Mucosa of rectum (tissue), 2 donors: ENCODE measurements around the gene RAD52.

Experiments used
- H3K27ac ChIP-seq, 2 donors: one replicate each; pipeline ENCODE4 v1.7.0; 2013; ENCODE audit warnings: inconsistent platforms in 2 of 2, low read depth in 2 of 2, low read length in 2 of 2
- H3K27me3 ChIP-seq, 2 donors: one replicate each; pipeline ENCODE4 v1.7.0; 2013; ENCODE audit warnings: low read length in 2 of 2; ENCODE audit not compliant: control insufficient read depth in 2 of 2, insufficient read depth in 2 of 2
- H3K36me3 ChIP-seq, 2 donors: one replicate each; pipeline ENCODE4 v1.7.0; 2013; ENCODE audit warnings: low read length in 2 of 2; ENCODE audit not compliant: control insufficient read depth in 2 of 2, insufficient read depth in 2 of 2
- H3K4me1 ChIP-seq, 2 donors: one replicate each; pipeline ENCODE4 v1.7.0; 2013; ENCODE audit warnings: low read length in 2 of 2, mild to moderate bottlenecking in 1 of 2; ENCODE audit not compliant: control insufficient read depth in 2 of 2, insufficient read depth in 2 of 2
- H3K4me3 ChIP-seq, 2 donors: one replicate each; pipeline ENCODE4 v1.7.0; 2013; ENCODE audit warnings: low read length in 2 of 2
- H3K9ac ChIP-seq, 2 donors: one replicate each; pipeline ENCODE4 v1.7.0; 2013; ENCODE audit warnings: low read length in 2 of 2, low read depth in 1 of 2, mild to moderate bottlenecking in 1 of 2
- H3K9me3 ChIP-seq, 2 donors: one replicate each; pipeline ENCODE4 v1.7.0; 2013; ENCODE audit warnings: low read length in 2 of 2; ENCODE audit not compliant: control insufficient read depth in 2 of 2
- donor health status: healthy.
- donor health status: Normal muscosa, but diverticular disease.

RAD52 gene

GRCh38 chr12:906062-906585, 43.4 kb downstream of the RAD52 start:
- H3K27ac ChIP-seq: no peak overlapping the region
- H3K36me3 ChIP-seq: peaks cover 81 to 83% of the 10 kb centered on the region in 2 donors
- no peak overlapping the region for H3K4me3 ChIP-seq

GRCh38 chr12:905261-906031, 44.0 kb downstream of the RAD52 start:
- peaks cover 83 to 86% of the 10 kb centered on the region in 2 donors for H3K36me3 ChIP-seq

More at GRCh38 chr12:906062-906585, 43.4 kb downstream of the RAD52 start:
- H3K9ac ChIP-seq: no peak overlapping the region
- no peaks in the 10 kb centered on the region for H3K9me3 ChIP-seq
- no peaks in the 10 kb centered on the region for H3K4me1 ChIP-seq
- H3K27me3 ChIP-seq: no peaks in the 10 kb centered on the region

GRCh38 chr12:904010-904414, 45.5 kb downstream of the RAD52 start:
- H3K27ac ChIP-seq: no peak overlapping the region
- H3K4me3 ChIP-seq: no peak overlapping the region
- H3K27me3 ChIP-seq: no peaks in the 10 kb centered on the region
- no peak overlapping the region for H3K9ac ChIP-seq
- peaks cover 79 to 82% of the 10 kb centered on the region in 2 donors for H3K36me3 ChIP-seq
- no peaks in the 10 kb centered on the region for H3K9me3 ChIP-seq
- no peaks in the 10 kb centered on the region for H3K4me1 ChIP-seq

More at GRCh38 chr12:905261-906031, 44.0 kb downstream of the RAD52 start:
- H3K9ac ChIP-seq: no peak overlapping the region
- H3K27ac ChIP-seq: no peak overlapping the region
- H3K4me3 ChIP-seq: no peak overlapping the region
- H3K4me1 ChIP-seq: no peaks in the 10 kb centered on the region
- H3K9me3 ChIP-seq: no peaks in the 10 kb centered on the region
- H3K27me3 ChIP-seq: no peaks in the 10 kb centered on the region

GRCh38 chr12:903055-903454, 46.4 kb downstream of the RAD52 start:
- Histone ChIP-seq H3K9ac (no peak overlapping the region), H3K27ac (no peak overlapping the region), H3K36me3 (peaks cover 73 to 79% of the 10 kb centered on the region in 2 donors), H3K4me3 (no peak overlapping the region), H3K27me3 (no peaks in the 10 kb centered on the region), H3K9me3 (no peaks in the 10 kb centered on the region), H3K4me1 (no peaks in the 10 kb centered on the region)

GRCh38 chr12:902581-902980, 46.9 kb downstream of the RAD52 start:
- no peaks in the 10 kb centered on the region for H3K9me3 ChIP-seq
- peaks cover 72 to 78% of the 10 kb centered on the region in 2 donors for H3K36me3 ChIP-seq
- no peaks in the 10 kb centered on the region for H3K4me1 ChIP-seq

GRCh38 chr12:897386-897785, 52.1 kb downstream of the RAD52 start:
- H3K4me1 ChIP-seq: no peaks in the 10 kb centered on the region
- no peaks in the 10 kb centered on the region for H3K9me3 ChIP-seq
- H3K27me3 ChIP-seq: no peaks in the 10 kb centered on the region
- H3K4me3 ChIP-seq: no peak overlapping the region
- peaks cover 48 to 56% of the 10 kb centered on the region in 2 donors for H3K36me3 ChIP-seq
- H3K9ac ChIP-seq: no peak overlapping the region
- no peak overlapping the region for H3K27ac ChIP-seq

More at GRCh38 chr12:902581-902980, 46.9 kb downstream of the RAD52 start:
- Histone ChIP-seq H3K9ac (no peak overlapping the region), H3K27me3 (no peaks in the 10 kb centered on the region), H3K4me3 (no peak overlapping the region), H3K27ac (no peak overlapping the region)

- H3K27ac ChIP-seq: no peak overlapping the region
- H3K36me3 ChIP-seq: peaks cover 40 to 52% of the 10 kb centered on the region in 2 donors
- no peak overlapping the region for H3K4me3 ChIP-seq
- no peaks in the 10 kb centered on the region for H3K9me3 ChIP-seq
- no peaks in the 10 kb centered on the region for H3K4me1 ChIP-seq
- no peaks in the 10 kb centered on the region for H3K27me3 ChIP-seq
- no peak overlapping the region for H3K9ac ChIP-seq
Observed at GRCh38 chr12:896031-896430, 53.5 kb downstream of the RAD52 start.

- no peaks in the 10 kb centered on the region for H3K27me3 ChIP-seq
- no peaks in the 10 kb centered on the region for H3K4me1 ChIP-seq
- H3K9ac ChIP-seq: no peak overlapping the region
- H3K9me3 ChIP-seq: no peaks in the 10 kb centered on the region
- peaks cover 38 to 48% of the 10 kb centered on the region in 2 donors for H3K36me3 ChIP-seq
- H3K27ac ChIP-seq: no peak overlapping the region
- H3K4me3 ChIP-seq: no peak overlapping the region
Observed at GRCh38 chr12:894226-894625, 55.3 kb downstream of the RAD52 start.

- no peaks in the 10 kb centered on the region for H3K4me1 ChIP-seq
- H3K27ac ChIP-seq: no peak overlapping the region
- no peak overlapping the region for H3K9ac ChIP-seq
- peaks cover 83 to 84% of the 10 kb centered on the region in 2 donors for H3K36me3 ChIP-seq
- H3K9me3 ChIP-seq: no peaks in the 10 kb centered on the region
- H3K27me3 ChIP-seq: no peaks in the 10 kb centered on the region
- no peak overlapping the region for H3K4me3 ChIP-seq
Observed at GRCh38 chr12:886206-886605, 63.3 kb downstream of the RAD52 start.

GRCh38 chr12:885701-886100, 63.8 kb downstream of the RAD52 start:
- peaks cover 88 to 89% of the 10 kb centered on the region in 2 donors for H3K36me3 ChIP-seq

More at GRCh38 chr12:885701-886100, 63.8 kb downstream of the RAD52 start:
- Histone ChIP-seq H3K9me3 (no peaks in the 10 kb centered on the region), H3K4me3 (no peak overlapping the region), H3K4me1 (no peaks in the 10 kb centered on the region), H3K27ac (no peak overlapping the region), H3K9ac (no peak overlapping the region), H3K27me3 (no peaks in the 10 kb centered on the region)
